HG03558 (cell line): Measurements from ENCODE around the gene NKX2-3.

Source experiments
- ATAC-seq: cut with Tn5 transposase; IDR thresholded peaks from one replicate; pipeline ENCODE4 v1.9.1; 2021; ENCODE audit warnings: moderate number of reproducible peaks; ENCODE audit not compliant: unreplicated experiment; ENCODE audit errors: extremely low read depth

The NKX2-3 gene

GRCh38 chr10:99571816-99572215 lies 39.1 kb downstream of the NKX2-3 start:
- ATAC-seq = no peak

GRCh38 chr10:99573790-99574189 lies 41.0 kb downstream of the NKX2-3 start:
- no peak for ATAC-seq

- no peak for ATAC-seq
Measured at GRCh38 chr10:99579971-99580370, 47.2 kb downstream of the NKX2-3 start.

GRCh38 chr10:99582255-99582770 lies 49.6 kb downstream of the NKX2-3 start:
- no peak for ATAC-seq

- no peak for ATAC-seq
Measured at GRCh38 chr10:99583687-99584086, 50.9 kb downstream of the NKX2-3 start.
